Measurements from ENCODE around the gene NRXN2.

DNA sequence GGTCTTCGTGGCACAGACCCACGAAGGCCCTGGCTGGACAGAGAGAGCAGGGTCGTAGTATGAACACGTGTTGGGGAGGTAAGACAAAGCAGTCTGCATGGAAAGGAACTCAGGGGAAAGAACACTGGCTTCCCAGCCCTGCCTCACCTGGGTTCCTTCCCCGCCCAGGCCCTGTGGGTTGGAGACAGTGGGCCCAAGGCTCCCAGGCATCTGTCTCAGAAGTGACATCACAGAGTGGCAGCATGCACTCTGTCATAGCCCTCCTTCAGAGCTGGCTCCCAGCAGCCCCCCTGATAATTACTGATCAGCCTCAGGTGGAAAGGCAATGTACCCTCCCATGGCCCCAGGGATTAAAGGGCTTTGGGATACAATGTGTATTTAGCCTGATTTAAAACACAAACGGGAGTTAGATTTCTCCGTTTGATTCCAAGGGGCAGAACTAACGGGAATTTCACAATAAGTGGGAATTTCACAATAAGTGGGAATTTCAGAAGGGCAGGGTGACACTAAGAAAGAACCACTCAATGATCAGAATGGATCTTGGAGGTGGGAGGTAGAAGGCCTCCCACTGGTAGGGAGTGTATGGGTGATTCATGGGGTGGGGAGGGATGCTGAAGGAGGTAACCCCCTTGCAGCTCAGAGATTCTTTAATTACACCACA is 66.9 kb downstream of the NRXN2 start:
- TF ChIP-seq CTCF (conservative IDR thresholded peaks at IDR 0.05; ENCODE audit: low read length) = no peak
- TF ChIP-seq EZH2phosphoT487 (IDR thresholded peaks at IDR 0.05; ENCODE audit: borderline replicate concordance) = no peak

All from Loucy (cell line).